GM23338 (cell line): ENCODE measurements around the gene NEMF. TPM values are rescaled to one million over a fixed set of nuclear protein-coding genes. Genes with fewer than 3 reads are reported as not detected.

Experiments used
- ATAC-seq: fragments of 200-7000 bp; cut with Tn5 transposase; 3 replicates; pipeline ENCODE4 v1.9.1; 2020
- DNase-seq: peaks from one replicate; pipeline ENCODE4 v3.0.0-alpha.2; 2015; ENCODE audit warnings: low spot score
- H2AFZ ChIP-seq: fragments of 200-600 bp; sonication (generic); 2 replicates; pipeline ENCODE4 v1.8.0; 2016; ENCODE audit warnings: antibody characterized with exemption, mild to moderate bottlenecking, moderate library complexity
- H3F3A ChIP-seq: fragments of 200-600 bp; sonication (generic); replicated peaks from 2 replicates; pipeline ENCODE4 v1.8.0; 2017; ENCODE audit warnings: antibody characterized with exemption, mixed run types, low read depth
- H3K27ac ChIP-seq: fragments of 200-600 bp; sonication (generic); 2 replicates; pipeline ENCODE4 v1.6.1; 2016; ENCODE audit warnings: low read depth
- H3K27me3 ChIP-seq: fragments of 200-600 bp; sonication (generic); 2 replicates; pipeline ENCODE4 v1.8.0; 2016; ENCODE audit warnings: mild to moderate bottlenecking, mixed run types, moderate library complexity; ENCODE audit not compliant: insufficient read depth
- H3K36me3 ChIP-seq: fragments of 200-600 bp; sonication (generic); 2 replicates; pipeline ENCODE4 v1.8.0; 2016; ENCODE audit warnings: mild to moderate bottlenecking; ENCODE audit not compliant: insufficient read depth
- H3K4me1 ChIP-seq: fragments of 200-600 bp; sonication (generic); 2 replicates; pipeline ENCODE4 v1.8.0; 2016; ENCODE audit warnings: mild to moderate bottlenecking, moderate library complexity; ENCODE audit not compliant: insufficient read depth
- H3K4me2 ChIP-seq: fragments of 200-600 bp; sonication (generic); 2 replicates; pipeline ENCODE4 v1.7.1; 2017; ENCODE audit warnings: mixed run types
- H3K4me3 ChIP-seq: fragments of 200-600 bp; sonication (generic); 2 replicates; pipeline ENCODE4 v1.6.1; 2016; ENCODE audit warnings: mixed run types
- H3K79me2 ChIP-seq: fragments of 200-600 bp; sonication (generic); replicated peaks from 2 replicates; pipeline ENCODE4 v1.8.0; 2017; ENCODE audit warnings: mild to moderate bottlenecking; ENCODE audit not compliant: insufficient read depth
- H3K9me2 ChIP-seq: fragments of 200-600 bp; sonication (generic); 2 replicates; pipeline ENCODE4 v1.8.0; 2017; ENCODE audit not compliant: insufficient read depth
- H4K20me1 ChIP-seq: fragments of 200-600 bp; sonication (generic); replicated peaks from 2 replicates; pipeline ENCODE4 v1.8.0; 2017; ENCODE audit warnings: mild to moderate bottlenecking; ENCODE audit not compliant: insufficient read depth
- H3K27ac Mint-ChIP-seq: 2 replicates; pipeline ENCODE4 v1.8.0; 2020; ENCODE audit warnings: inconsistent platforms, mild to moderate bottlenecking, moderate library complexity, mixed read lengths
- H3K27me3 Mint-ChIP-seq: 3 replicates; pipeline ENCODE4 v1.8.0; 2022; ENCODE audit warnings: low read depth, mild to moderate bottlenecking, moderate library complexity, mixed read lengths, inconsistent platforms; ENCODE audit not compliant: insufficient read depth, poor library complexity
- H3K36me3 Mint-ChIP-seq: 3 replicates; pipeline ENCODE4 v1.8.0; 2021; ENCODE audit warnings: low read depth, mild to moderate bottlenecking, inconsistent platforms, moderate library complexity, mixed read lengths
- H3K4me1 Mint-ChIP-seq: 3 replicates; pipeline ENCODE4 v1.8.0; 2020; ENCODE audit warnings: mild to moderate bottlenecking, inconsistent platforms, mixed read lengths
- H3K4me3 Mint-ChIP-seq: 3 replicates; pipeline ENCODE4 v1.8.0; 2021; ENCODE audit warnings: moderate library complexity, mild to moderate bottlenecking, inconsistent platforms, mixed read lengths
- H3K9me3 Mint-ChIP-seq: 3 replicates; pipeline ENCODE4 v1.8.0; 2020; ENCODE audit warnings: moderate library complexity, mild to moderate bottlenecking, inconsistent platforms, mixed read lengths
- CREB1 ChIP-seq: fragments of 250-450 bp; sonication (Bioruptor Pico); IDR thresholded peaks from 2 replicates; pipeline ENCODE4 v1.5.0; 2020; ENCODE audit warnings: low read depth, mild to moderate bottlenecking, moderate library complexity
- CTCF ChIP-seq, 2 experiments: fragments of 200-600 bp in 1 of 2; sonication (generic) in 1 of 2; conservative IDR thresholded peaks; 2 replicates each; pipeline versions ENCODE4 v1.5.1 to v1.6.1; 2016 to 2017; ENCODE audit warnings: antibody characterized with exemption in 2 of 2, low read depth in 2 of 2, mild to moderate bottlenecking in 2 of 2, moderate library complexity in 1 of 2
- ETS1 ChIP-seq: IDR thresholded peaks from 2 replicates; pipeline ENCODE4 v1.6.1; 2016; ENCODE audit warnings: antibody characterized with exemption
- EZH2 ChIP-seq: fragments of 200-600 bp; sonication (generic); IDR thresholded peaks from one replicate; pipeline ENCODE4 v1.8.0; 2017; ENCODE audit warnings: antibody characterized with exemption, mild to moderate bottlenecking, low read depth; ENCODE audit not compliant: unreplicated experiment
- EZH2phosphoT487 ChIP-seq: fragments of 200-600 bp; sonication (generic); IDR thresholded peaks from one replicate; pipeline ENCODE4 v1.8.1; 2018; ENCODE audit warnings: antibody characterized with exemption; ENCODE audit not compliant: unreplicated experiment
- JUNB ChIP-seq: IDR thresholded peaks from one replicate; pipeline ENCODE4 v1.6.1; 2016; ENCODE audit warnings: antibody characterized with exemption; ENCODE audit not compliant: unreplicated experiment
- NANOG ChIP-seq: IDR thresholded peaks from 2 replicates; pipeline ENCODE4 v1.6.1; 2016; ENCODE audit warnings: antibody characterized with exemption, borderline replicate concordance
- POLR2AphosphoS5 ChIP-seq: IDR thresholded peaks from 2 replicates; pipeline ENCODE4 v1.6.1; 2016; ENCODE audit warnings: antibody characterized with exemption, low read depth
- REST ChIP-seq: IDR thresholded peaks from one replicate; pipeline ENCODE4 v1.6.1; 2018; ENCODE audit warnings: antibody characterized with exemption; ENCODE audit not compliant: unreplicated experiment
- STAT1 ChIP-seq: IDR thresholded peaks from one replicate; pipeline ENCODE4 v1.6.1; 2016; ENCODE audit warnings: antibody characterized with exemption; ENCODE audit not compliant: unreplicated experiment
- ZNF114 ChIP-seq: fragments of 250-450 bp; sonication (Bioruptor Pico); IDR thresholded peaks from 2 replicates; pipeline ENCODE4 v1.5.0; 2020; ENCODE audit warnings: mild to moderate bottlenecking, moderate library complexity
- ZNF331 ChIP-seq: fragments of 250-450 bp; sonication (Bioruptor Pico); IDR thresholded peaks from 2 replicates; pipeline ENCODE4 v1.5.0; 2020; ENCODE audit warnings: low read depth, mild to moderate bottlenecking, moderate library complexity
- ZNF462 ChIP-seq: fragments of 250-450 bp; sonication (Bioruptor Pico); IDR thresholded peaks from 2 replicates; pipeline ENCODE4 v1.5.0; 2020; ENCODE audit warnings: mild to moderate bottlenecking, moderate library complexity
- polyA plus RNA-seq: library from polyadenylated mRNA; unstranded; fragments of >200 nt; fragmentation: Nextera tagmentation; extraction: Ambion mirVana; gene quantifications from 2 replicates; pipeline ENCODE4 v1.2.1, GENCODE V29; 2016
- total RNA-seq: library from RNA; depleted of rRNA; stranded (reverse); fragments of >200 nt; shearing (Covaris generic); gene quantifications from 2 replicates; pipeline ENCODE4 v1.2.3, GENCODE V29; 2014

Gene NEMF
- total and polyA plus RNA-seq, 2 experiments from 2014 or later: 58.4 to 88.1 TPM

GRCh38 chr14:49786315-49786714, 66.3 kb downstream of the NEMF start:
- Histone ChIP-seq H3K4me2 (no peak overlapping the region), H3F3A (no peaks in the 10 kb centered on the region), H3K4me3 (no peak overlapping the region), H2AFZ (no peak overlapping the region), H3K4me1 (no peaks in the 10 kb centered on the region), H3K79me2 (no peaks in the 10 kb centered on the region), H3K9me2 (no peaks in the 10 kb centered on the region), H3K27ac (no peak overlapping the region), H4K20me1 (peaks cover 10% of the 10 kb centered on the region; the same call in 1 of the 2 replicates), H3K27me3 (no peaks in the 10 kb centered on the region), H3K36me3 (peaks cover 61% of the 10 kb centered on the region)
- no peaks in the 10 kb centered on the region for H3K27me3 Mint-ChIP-seq
- no peak overlapping the region for H3K27ac Mint-ChIP-seq
- H3K9me3 Mint-ChIP-seq: no peaks in the 10 kb centered on the region
- H3K4me3 Mint-ChIP-seq: no peak overlapping the region
- DNase-seq (no peak), ATAC-seq (no peak)
- no peaks in the 10 kb centered on the region for H3K4me1 Mint-ChIP-seq
- H3K36me3 Mint-ChIP-seq: peaks cover 84% of the 10 kb centered on the region
- TF ChIP-seq STAT1 (no peak), EZH2phosphoT487 (no peak), ZNF331 (CRISPR knock-in tag) (no peak), CTCF (conservative IDR thresholded peaks at IDR 0.05; ENCODE audit: low read depth in 2 of 2) (no peak), CREB1 (CRISPR knock-in tag) (no peak), ZNF114 (no peak), NANOG (no peak), ETS1 (no peak), REST (no peak), JUNB (no peak), EZH2 (no peak), ZNF462 (CRISPR knock-in tag) (no peak), POLR2AphosphoS5 (no peak)
